ENCODE measurements around the gene XCL1.
"Not testable (repeated sequence)": the region's sequence is repeated elsewhere in the genome, so short reads cannot be mapped to it uniquely, and the experiment has no call there.

XCL1 gene, protein sequence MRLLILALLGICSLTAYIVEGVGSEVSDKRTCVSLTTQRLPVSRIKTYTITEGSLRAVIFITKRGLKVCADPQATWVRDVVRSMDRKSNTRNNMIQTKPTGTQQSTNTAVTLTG

DNA sequence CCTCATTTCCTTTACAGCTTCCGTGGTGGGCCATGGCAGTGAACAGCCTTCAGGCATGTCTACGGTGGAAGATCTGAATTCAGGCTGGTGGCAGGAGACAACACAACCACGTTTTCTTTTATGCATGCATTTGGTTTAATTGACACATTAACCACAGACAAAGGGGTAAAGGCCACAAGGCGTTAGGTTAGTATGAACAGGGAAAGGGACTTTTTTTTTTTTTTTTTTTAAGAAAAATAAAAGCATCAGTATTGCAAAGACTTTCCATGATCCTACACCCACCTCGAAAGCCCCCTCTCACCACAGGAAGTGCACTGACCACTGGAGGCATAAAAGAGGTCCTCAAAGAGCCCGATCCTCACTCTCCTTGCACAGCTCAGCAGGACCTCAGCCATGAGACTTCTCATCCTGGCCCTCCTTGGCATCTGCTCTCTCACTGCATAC is at the start of gene XCL1:
TSS of gene XCL1 (plus strand) at position 361 of the 444 bp plus-strand sequence. CDS start at position 394, 33 bp downstream.
- FAIRE-seq, result not testable (repeated sequence)

DNA sequence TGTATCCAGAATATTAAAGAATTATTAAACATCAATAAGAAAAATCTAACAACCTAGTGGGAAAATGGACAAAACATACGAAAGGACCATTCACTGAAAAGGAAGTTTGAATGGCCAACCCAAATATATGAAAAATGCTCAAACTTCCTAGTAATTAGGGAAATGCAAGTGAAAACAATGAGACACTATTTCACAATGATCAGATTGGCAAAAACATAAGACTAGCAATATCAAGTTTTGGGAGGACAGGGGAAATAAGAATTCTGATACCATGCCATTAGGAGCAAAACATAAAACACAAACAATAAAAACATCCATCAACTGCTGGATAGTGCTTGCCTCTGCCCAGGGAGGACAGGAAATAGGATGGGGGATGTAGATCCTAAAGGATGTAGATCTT is 46.9 kb upstream of the XCL1 start:
- FAIRE-seq, result no peak

DNA sequence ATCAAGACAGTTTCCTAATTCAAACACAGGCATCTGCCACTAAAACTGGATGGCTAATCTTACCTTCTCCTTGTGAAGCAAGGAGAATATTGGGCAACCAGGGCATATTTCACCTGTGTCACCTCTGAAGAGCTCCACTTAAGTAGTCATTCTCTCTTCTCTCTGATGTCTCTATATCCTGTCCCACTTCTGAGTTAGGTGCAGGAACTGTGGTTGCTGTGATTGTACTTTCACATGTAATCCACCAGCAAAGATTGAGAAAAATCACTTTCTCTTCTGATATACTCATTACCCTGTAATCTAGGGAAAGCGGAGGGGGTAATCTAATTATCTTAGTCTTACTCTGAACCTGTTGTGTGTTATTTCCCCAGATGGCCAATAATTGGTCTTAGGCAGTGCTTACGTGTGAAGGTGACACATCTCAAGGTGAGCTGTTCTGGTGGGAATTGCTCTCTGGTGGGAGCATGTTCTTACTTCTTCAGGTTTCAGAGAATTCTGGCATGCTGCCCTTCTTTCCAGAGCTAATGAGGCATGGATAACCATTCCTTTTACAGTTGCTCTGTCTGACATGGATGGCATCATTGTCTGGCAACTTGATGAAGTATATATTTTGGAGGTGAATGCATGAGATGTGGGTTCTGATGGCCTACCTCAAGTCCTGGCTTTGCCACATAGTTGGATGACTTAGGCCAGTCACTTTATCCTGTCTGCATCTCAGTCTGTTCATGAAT is 44.6 kb upstream of the XCL1 start:
- FAIRE-seq, result no peak

DNA sequence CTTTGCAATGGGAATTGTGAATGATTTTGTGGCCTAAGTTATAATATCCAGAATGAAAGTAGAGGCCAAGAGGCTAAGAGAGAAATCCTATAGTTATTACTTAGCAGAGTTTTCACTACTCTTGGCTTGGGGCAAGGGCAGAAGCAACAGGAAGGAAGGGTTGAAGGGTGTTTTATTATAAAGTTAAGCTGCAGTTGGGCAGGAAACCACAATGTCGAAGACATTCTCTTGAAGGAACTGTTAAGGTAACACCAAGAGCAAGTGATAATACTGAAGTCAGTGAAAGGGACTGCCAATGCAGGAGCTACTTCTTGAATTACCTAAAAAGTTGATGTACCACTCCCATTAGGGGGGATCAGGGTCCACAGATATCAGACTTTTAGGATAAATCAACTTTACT is 40.9 kb upstream of the XCL1 start:
- no peak for FAIRE-seq

DNA sequence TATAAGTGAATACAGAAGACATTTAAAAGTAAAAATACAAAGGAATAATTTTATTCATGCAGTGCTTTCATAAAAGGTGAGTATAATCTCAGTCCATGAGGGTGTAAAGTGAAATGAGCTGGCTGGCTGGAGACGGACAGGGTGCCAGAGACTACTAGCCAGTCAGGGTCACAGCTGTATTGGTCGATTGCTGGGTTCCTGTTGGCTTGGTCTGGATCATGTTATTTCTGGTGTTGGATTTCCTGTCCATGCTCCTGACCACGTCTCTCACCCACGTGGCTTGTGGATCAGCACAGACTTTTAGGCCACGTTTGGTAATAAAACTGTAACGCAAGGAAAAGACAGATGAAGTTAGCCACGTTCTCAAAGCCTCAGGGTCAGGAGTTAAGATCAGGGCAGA is 35.6 kb upstream of the XCL1 start:
- not testable (repeated sequence) for FAIRE-seq

DNA sequence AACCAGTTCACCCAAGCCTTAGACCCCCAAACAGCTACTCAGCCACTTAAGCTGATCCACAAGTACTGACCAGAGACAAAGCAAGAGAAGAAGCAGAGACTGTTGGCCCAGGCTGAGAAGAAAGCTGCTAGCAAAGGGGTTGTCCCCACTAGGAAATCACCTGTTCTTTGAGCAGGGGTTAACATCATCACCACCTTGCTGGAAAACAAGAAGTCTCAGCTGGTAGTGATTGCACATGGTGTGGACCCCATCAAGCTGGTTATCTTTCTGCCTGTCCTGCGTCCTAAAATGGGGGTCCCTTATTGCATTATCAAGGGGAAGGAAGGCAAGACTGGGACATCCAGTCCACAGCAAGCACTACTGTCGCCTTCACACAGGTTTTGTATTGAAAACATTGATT is 33.4 kb upstream of the XCL1 start:
- FAIRE-seq, result not testable (repeated sequence)

DNA sequence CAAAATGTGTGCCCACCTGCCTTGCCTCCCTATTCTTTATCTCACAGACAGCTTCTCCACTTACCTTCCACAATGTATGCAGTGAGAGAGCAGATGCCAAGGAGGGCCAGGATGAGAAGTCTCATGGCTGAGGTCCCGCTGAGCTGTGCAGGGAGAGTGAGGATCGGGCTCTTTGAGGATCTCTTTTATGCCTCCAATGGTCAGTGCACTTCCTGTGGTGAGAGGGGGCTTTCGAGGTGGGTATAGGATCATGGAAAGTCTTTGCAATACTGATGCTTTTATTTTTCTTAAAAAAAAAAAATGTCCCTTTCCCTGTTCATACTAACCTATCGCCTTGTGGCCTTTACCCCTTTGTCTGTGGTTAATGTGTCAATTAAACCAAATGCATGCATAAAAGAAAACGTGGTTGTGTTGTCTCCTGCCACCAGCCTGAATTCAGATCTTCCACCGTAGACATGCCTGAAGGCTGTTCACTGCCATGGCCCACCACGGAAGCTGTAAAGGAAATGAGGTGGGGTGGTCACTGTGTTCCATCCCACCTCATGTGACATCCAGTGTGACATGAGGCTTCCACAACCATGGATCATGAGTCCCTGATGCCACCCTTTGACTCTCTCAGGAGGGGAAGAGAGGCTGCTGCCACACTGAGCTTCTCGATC is 32.4 kb upstream of the XCL1 start, which contains the start of gene XCL2:
TSS of gene XCL2 (minus strand) at position 158 of the 659 bp plus-strand sequence. CDS start at position 125, 33 bp downstream.
- FAIRE-seq, result not testable (repeated sequence)

DNA sequence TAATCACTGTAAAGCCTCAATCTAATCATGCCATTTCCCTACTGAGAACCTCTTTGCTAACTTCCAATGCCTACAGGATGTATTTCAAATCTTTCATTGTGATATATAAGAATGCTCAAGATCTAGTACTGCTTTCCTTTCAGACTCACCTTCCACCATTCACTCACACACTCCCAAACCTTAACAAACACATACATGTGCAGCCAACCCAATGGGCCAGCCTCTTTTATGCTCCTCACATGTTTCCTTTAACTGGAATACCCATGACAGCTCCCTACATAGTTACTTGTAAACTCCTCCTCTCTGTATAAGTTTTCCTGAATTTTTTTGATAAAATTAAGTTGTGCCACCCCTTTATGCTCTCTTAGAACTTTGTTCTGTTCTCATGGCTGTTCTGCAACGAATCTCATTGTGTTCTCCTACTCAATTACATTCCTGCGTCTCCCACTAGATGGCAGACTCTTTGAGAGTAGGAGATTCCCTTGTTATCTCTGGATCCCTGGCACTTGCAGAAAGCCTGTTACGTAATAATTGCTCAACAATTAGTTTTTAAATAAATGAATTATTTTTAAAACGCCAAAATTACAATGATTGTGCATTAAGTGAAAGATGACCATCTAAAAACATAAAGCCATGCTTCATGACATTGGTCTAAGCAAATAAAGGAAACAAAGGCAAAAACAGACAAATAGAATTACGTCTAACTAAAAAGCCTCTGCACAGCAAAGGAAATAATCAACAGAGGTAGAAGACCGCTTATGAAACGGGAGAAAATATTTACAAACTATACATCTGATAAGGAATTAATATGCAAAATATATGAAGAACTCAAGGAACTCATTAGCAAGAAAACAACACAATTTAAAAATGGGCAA is 30.5 kb upstream of the XCL1 start:
- not testable (repeated sequence) for FAIRE-seq

DNA sequence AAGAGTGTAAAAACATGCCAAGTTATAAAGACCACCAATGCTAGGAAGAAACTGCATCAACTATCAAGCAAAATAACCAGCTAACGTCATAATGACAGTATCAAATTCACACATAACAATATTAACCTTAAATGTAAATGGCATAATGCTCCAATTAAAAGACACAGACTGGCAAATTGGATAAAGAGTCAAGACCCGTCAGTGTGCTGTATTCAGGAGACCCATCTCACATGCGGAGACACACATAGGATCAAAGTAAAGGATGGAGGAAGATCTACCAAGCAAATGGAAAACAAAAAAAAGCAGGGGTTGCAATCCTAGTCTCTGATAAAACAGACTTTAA is 29.9 kb upstream of the XCL1 start:
- not testable (repeated sequence) for FAIRE-seq

DNA sequence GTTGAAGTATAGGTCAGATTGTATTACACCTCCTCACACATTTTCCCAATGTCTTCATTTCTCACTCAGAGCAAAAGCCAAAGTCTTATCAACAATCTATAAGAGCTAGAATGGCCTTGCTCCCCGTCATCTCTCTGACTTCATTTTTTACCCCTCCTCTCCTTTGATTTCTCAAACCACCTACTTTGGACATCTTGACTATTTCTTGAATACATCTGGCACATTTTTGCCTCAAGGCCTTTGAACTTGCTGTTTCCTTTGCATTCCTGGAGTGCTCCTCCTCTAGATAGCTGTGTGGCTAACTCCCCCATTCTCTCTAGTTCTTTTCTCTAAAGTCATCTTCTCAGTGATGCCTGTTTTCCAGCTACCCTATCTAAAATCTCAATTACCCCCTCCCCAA is 25.4 kb upstream of the XCL1 start:
- no peak for FAIRE-seq

DNA sequence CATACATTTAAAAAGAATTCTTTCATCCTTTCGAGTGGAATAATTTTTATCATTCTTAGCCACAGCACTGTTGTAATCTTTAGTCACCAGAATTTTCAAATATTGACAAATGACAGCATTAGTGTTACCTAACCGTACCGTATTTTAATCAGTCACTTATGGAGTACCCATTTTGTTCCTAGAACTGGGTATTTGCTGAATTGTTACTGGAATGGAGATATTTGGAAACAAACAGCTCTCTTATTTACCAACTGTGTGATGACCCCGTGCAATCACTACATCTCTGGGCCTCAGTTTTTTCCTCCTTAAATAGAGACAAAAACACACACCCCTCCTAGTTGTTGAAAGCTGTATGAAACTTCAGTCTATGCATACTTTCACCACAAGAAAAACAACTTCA is 24.7 kb upstream of the XCL1 start:
- FAIRE-seq, result no peak

DNA sequence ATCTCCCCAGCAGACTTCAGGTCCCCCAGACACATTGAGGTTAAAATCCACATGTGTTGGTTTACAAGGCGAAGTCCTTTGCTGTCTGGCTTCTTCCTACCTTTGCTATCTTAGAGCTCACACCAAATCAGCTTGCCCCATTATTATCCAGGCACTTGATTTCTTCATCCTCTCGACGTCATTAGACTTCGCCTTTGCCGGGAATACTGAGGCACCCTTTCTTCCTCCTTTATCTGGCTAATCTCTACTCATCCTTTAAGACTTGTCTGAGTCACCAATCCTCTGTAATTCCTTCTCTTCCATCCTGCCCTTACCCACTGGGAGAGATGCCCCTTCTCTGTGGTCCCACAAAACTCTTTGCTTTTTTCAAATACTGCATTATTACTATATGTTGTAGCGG is 23.4 kb upstream of the XCL1 start:
- no peak for FAIRE-seq

DNA sequence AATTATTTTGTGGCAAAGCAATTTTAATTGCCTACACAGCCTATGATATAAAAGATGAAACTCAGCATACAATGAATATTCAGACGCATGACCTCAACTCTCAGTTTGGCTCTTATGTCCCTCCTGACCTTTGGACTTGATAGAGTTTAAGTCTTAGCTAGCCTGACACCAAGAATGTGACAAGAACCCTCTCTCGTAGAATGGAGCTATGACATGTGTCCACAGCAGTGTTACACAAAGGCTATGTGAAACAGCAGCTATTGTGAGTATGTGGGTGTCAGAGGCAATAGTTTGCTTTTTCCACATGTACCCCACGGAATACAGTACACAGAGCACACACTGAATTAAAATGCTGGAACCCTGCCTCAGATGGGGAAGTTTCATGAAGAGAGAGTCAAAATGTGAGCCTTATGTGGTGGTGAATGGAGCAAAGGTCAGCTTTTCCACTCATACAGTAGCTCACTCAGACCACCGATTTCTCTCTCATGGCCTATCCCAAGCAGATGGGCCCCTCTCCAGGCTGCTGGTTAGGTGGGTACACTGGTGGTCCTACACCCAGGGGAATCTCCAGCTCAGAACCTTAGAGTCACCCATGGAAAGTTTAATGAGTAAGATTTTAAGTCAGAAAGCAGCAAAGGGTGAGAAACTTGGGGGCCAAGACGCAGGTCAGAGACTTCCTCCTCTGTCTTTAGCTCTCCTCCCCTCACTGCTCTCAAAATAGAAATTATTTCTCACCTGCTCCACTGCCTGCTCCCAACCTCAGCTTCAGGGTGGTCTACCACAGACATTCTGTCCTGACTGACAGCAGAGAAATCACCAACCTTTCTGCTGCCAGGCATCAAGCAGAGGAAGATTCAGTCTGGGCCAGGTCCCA is 22.5 kb upstream of the XCL1 start:
- FAIRE-seq, result no peak

DNA sequence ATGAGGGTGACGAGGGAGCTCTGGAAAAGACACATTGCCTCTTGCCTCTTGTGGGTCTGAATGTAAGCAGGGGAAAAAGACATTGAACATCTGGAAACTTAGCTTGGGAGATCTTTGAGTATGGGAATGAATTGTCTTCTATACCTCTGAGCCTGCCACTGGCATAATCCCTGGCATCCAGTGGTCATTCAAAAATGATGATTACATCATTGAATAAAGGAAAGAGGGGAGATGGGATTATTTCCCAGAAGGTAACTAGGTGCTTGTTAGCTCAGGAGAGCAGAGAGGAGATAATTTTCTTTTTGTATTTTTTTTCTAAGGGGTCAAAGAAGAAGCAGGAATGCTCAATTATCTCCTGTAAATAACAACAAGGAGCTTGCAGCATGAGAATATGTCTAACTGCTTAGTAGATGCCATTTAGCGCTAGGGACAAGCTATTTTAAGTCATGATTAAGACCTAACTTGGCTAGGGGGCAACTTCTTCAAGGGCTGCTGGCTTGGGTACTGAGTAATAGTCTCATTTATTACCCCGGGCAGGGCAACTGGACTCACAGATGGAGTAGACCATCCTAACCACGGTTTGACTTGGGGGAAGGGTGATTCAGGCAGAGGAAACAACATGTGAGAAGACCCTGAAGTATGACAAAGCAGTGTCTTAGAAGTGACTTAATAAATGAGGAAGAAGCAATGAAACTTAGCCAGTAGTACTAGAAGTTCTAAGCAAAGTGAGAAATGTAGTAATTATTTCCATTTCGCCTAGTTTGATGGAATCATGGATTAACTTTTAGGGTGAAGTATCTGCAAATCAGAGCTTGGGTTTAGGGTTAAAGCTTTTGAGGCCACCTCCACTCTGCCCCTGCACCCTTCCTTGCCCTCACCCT is 21.6 kb upstream of the XCL1 start:
- FAIRE-seq, result no peak

DNA sequence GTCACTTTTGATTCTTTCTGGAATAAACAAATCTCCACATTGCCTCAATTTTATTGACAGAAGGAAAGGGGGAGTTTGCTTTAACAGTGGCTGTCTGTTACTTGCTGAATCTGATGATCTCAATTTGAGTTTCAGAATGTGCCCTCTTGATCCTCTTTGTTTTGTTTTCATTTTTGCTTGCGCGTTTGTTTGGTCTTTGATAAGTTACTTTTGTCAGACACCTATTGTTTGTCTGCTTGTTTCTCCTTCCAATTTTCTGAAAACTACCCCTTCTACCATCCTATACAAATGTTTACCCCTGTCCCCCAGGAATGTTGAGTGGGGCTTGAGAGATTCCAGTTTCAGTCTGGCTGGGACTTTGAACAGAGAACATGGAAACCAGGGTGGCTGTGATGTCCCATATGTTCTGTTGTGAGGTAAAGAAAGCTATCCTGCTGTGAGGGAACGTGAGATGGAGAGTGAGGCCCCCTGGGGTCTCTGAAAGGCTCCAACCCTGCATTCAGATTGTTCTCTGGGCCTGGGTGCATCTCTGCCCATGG is 20.8 kb upstream of the XCL1 start:
- FAIRE-seq, result no peak

DNA sequence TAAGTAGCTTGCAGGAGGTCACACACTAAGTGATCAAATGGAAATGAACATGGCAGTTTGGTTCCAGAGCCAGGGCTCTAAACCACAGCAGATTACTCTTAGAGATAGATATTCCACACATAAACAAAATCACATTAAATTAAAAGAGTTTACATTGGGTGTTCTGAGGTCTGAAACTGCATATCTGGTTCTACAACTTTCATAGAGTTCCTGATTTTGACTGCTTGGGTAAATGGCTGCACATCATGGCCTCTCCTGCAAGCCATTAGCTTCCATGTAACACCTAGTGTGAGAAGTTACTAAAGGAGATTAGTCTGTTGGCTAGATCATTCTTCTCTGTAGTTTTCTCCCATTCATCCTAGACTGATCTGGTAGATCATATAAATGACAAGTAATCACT is 19.8 kb upstream of the XCL1 start:
- no peak for FAIRE-seq

DNA sequence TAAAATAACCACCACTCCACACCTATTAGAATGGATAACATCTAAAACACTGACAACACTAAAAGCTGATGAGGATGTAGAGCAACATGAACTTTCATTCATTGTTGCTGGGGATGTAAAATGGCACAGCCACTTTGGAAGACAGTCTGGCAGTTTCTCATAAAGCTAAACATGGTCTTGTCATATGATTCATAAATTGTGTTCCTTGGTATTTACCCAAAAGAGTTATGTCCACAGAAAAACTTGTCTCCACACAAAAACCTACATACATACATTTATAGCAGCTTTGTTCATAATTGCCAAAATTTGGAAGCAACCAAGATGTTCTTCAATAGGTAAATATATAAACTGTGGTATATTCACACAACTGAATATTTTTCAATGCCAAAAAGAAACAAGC is 16.0 kb upstream of the XCL1 start:
- FAIRE-seq, result no peak

DNA sequence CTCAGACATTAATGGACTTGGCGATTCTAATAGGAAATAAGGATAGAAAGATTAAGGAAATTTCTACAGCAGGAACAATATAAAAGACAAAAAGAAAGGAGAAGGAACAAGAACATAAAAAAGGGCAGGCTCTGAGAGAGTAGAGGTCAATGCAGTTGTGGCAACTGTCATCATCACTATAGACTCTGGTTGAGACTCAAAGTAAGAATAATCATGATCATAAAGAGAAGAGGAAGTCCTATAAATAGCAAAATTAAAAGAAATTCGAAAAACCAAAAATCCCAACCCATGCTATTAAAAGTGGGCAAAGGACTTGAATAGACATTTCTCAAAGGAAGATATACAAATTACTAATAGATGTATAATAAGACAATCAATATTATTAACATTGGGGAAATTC is 14.4 kb upstream of the XCL1 start:
- no peak for FAIRE-seq

DNA sequence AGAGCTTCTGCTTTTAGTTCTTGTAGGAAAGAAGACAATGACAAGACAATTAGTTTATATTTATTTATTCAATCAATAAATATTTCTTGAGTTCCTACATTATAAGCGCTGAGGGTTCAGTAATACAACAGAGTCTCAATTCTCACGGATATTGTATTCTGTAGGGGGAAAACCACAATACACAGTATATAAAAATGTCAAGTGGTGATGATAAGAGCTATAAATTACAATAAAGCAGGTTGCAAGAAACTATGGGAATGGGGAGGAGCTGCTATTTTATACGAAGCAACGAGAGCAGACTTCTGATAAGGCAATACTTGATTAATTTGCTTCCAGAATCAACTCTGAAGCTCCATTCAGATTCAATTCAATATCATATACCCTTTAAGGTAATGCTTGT is 10.6 kb upstream of the XCL1 start:
- FAIRE-seq, result no peak

DNA sequence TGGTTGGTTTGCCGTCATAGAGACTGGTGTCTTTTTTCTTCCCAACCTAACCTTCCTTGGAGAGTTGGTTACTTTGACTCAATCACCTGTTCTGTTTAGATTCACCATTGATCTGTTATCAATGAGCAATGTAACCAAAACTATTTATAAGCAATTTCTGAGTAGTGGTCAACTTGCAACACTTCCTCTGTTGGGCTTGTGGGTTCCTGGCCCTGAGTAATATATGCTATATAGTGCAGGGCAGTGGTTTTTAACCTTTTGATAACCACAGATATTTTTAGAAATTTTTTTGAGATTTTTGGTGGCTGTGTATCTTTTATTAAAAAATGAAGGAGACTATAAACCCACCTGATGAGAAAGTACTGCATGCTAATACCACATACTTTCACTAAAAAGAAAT is 9.4 kb upstream of the XCL1 start:
- no peak for FAIRE-seq

DNA sequence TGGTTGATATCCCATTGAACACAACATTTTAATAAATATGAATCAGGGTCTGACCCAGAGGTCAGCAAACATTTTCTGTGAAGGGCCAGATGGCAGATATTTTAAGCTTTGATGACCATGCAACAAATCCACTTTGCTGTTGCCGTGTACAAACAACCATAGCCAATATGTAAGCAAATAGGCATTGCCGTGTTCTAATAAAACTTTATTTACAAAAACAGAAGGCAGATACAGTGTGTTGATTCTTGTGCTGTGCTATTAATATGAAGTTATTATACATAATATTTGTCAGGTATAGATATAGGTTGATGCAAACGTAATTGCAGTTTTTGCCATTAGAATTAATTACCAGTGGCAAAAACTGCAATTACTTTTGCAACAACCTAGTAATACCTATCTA is 8.8 kb upstream of the XCL1 start:
- FAIRE-seq, result no peak
